Loucy (cell line): Measurements from ENCODE around the gene PCMT1.

ENCODE experiments used
- EZH2phosphoT487 ChIP-seq: fragments of 200-600 bp; IDR thresholded peaks from 2 replicates; pipeline ENCODE4 v1.6.1; 2018; ENCODE audit warnings: antibody characterized with exemption, mild to moderate bottlenecking, moderate library complexity, borderline replicate concordance
- TF ChIP-seq, protein P1 (sequence below): fragments of 200-600 bp; sonication (generic); conservative IDR thresholded peaks from 2 replicates; pipeline ENCODE4 v1.5.1; 2014; ENCODE audit warnings: mild to moderate bottlenecking, antibody characterized with exemption, low read length

DNA sequence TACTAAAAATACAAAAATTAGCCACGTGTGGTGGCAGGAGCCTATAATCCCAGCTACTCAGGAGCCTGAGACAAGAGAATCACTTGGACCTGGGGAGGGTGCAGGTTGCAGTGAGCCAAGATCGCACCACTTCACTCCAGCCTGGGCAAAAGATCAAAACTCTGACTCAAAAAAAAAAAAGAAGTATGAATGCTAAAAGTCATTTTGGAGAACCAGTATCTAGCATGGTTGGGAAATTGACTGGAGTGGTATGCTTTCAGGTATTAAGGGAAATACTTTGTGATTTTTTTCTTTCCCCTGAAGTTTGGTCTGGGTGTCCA, 30.1 kb downstream of the PCMT1 start:
- TF ChIP-seq, protein P1, sequence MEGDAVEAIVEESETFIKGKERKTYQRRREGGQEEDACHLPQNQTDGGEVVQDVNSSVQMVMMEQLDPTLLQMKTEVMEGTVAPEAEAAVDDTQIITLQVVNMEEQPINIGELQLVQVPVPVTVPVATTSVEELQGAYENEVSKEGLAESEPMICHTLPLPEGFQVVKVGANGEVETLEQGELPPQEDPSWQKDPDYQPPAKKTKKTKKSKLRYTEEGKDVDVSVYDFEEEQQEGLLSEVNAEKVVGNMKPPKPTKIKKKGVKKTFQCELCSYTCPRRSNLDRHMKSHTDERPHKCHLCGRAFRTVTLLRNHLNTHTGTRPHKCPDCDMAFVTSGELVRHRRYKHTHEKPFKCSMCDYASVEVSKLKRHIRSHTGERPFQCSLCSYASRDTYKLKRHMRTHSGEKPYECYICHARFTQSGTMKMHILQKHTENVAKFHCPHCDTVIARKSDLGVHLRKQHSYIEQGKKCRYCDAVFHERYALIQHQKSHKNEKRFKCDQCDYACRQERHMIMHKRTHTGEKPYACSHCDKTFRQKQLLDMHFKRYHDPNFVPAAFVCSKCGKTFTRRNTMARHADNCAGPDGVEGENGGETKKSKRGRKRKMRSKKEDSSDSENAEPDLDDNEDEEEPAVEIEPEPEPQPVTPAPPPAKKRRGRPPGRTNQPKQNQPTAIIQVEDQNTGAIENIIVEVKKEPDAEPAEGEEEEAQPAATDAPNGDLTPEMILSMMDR, result no peak
- no peak for TF ChIP-seq EZH2phosphoT487
